GM18858 (cell line): ENCODE results near the gene CHST3.

Experiments
- ATAC-seq: cut with Tn5 transposase; IDR thresholded peaks from one replicate; pipeline ENCODE4 v1.9.1; 2021; ENCODE audit not compliant: unreplicated experiment

The CHST3 gene

DNA sequence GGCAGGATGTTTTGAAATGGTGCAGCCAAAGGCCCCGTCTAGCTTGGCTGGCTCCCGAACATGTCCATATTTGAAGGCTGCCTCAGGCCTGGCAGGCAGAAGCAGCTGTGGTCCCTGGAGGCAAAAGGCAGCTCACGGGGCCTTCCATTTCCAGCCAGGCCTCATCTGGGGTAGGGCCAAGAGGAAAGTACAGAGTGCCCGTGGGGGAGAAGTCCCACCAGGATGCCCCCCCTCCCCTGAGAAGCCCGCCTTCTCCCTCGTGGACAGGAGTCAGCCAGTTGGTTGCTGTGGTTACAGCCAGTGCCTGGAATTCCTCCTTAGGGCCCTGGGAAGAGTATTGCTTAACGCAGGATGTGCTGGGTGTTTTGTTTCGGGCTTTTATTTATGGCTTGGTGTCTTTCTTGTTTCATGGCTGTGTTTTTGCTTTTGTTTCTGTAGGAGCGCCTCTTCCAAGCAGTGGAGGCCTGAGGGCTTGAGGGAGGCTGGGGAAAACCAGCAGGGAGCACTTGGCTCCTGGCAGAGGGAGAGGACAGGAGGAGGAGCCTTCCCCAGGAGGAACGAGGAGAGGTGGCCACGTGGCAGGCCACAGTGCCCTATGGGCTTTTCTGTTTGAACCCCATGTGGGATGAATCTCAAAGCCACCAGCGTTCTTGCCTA is 45.4 kb downstream of the CHST3 start:
- no peak for ATAC-seq

DNA sequence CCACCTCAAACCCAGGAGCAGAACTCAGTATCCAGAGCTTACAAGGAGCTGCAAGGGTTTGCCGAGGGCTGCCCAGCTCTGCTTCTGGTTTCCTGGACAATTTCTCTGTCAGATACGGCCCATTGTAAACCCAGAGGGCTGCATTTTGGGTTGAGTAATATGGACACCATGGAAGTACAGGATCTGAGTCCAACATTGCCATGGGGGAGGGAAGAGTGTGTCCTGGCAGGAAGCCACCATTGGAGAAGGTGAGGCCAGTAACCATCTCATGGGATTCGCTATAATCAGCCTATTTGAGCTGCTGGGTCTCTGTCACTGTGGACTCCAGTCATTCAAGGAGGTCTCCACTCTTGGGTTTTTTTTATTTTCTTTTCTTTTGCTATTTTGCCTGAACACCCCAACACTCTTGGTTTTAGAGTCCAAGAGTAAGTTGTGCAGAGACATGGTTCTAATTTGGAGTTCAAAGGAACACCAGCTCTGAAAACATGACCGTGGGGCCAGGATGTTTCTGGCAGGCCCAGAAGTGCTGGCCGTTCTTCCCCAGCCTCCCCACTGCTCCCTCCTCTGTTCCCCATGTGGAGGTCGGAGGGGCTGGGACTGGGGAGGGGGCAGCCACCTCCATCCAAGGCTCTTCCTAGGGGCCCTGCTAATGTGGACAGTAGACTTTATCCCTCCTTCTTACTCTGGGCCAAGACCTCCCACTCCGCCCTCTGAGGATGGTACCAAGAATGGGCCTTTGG is 46.2 kb downstream of the CHST3 start:
- no peak for ATAC-seq

DNA sequence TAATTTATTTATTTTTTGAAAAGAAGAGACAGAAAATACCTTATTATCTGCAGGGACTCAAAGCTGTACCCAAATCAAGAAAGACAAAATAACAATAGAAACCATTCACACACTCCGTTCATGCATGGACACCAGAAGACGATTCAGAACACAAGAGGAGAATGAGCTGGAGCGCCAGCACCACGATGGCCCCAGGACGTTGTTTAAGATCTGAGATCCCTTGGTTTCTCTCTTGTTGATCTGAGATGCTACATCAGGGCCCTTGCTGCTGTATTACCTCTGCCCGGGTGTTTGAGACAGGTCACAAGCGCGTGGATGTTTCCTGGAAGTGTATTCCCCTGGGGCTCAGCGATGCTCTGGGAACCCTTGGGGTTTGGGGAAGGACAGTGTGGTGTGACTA is 46.8 kb downstream of the CHST3 start:
- ATAC-seq, result no peak

DNA sequence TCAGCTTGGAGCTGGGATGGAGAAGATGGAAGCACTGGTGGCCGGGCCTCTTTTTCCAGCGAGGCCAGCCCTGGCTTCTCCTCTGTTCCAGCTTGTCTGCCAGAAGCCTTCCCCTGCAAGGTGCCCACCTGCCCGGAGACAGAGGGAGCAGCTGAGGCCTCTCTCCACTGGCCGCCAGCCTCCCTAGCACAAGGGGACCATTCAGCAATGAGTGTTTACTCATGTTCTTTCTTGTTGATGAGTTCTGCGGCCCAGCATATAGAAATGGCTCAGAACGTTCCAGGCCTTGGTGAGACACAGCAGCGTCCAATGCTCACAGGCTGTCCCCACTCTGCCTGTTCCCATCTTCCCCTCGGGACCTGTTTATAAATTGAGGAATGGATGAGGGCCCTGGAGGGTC is 47.3 kb downstream of the CHST3 start:
- ATAC-seq, result no peak

DNA sequence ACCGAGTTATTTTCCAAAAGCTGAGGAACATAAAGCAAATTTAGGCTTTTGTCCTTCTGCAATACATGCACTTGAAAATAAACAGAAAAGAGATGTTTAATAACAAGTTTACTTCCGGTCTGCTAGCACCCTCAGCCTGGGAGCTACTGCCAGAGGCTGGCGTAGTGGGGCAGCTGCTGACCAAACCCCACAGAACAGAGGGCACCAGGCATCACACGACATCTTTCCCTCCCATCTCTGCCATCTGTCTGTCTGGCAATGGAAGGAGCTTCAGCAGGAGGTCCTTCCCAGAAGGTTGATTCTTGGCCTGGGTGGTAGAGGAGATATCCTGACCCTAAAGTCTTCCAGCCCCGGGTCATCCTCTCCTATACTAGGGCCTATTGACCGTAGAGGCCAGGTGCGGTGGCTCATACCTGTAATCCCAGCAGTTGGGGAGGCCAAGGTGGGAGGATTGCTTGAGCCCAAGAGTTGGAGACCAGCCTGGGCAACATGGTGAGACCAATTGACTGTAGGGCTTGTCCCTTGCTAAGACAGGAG is 47.8 kb downstream of the CHST3 start:
- no peak for ATAC-seq

DNA sequence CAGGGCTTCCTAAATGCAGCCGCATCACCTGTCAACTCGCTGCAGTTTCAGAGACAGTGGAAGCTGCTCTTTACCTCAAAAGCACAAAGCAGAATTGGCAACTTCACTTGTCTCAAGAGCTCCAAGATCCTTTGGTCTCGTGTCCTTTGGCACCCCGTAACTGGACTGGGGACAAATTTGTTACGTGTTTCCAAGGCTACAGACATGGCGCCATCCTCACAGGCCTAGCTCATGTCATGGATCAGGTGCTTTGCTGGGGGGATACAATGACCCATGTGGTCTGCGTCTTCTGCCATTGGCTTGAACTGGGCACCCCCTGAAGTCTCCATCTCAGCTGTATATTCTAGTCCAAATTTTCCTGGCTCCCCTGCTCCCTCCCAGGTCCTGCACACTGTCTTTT is 48.6 kb downstream of the CHST3 start:
- no peak for ATAC-seq

DNA sequence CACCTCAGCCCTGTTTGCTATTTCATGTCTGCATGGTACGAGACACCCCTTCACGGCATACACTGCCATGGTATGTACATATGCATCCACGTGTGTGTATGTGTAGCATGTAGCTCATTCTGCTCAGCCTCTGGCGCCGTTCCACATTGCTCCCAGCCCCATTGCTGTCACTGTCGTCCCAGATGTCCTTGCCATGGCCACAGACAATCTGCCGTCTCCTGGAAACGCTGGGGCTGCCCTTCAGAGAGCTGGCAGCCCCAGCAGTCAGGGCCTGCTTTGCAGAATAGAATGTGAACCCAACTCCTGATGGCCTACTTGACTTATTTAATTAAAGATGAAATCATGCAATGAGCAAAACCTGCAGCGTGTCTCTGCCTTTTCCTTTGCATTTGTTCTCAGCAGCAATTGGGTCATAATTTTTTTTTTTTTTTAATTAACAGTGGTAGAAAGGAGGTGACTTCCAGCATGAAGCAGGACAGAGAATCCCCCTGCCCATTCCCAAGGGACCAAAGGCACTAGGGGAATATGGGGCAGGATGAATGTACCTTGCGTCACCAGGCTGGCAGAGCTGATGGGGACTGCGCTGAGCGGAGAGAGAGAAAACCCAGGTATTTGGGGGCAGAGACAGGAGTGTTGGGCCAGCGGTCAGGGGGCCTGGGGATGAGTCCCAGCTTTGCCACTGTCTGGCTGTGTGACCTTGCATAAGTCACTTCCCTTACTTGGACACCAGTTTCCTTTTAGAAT is 49.2 kb downstream of the CHST3 start:
- ATAC-seq, result no peak

DNA sequence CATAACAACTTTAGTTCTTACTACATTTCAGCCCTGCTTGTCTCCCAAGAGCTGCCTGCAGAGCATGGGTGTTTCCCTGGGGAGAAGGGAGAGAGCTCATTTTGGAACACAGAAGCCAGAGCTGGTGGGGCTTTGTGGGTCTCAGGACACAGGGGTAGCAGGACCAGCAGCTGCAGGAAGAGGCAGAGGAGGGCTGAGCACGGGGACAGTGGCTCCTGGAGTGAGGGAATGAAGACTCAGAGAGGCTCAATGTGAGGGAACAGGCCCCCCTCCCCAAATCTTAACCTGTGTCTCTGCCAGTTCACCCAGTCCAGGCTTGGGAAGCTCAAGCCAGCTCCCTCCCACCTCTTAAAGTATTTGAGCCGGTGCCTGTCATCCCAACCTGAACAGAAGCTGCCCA is 50.0 kb downstream of the CHST3 start:
- ATAC-seq, result no peak

DNA sequence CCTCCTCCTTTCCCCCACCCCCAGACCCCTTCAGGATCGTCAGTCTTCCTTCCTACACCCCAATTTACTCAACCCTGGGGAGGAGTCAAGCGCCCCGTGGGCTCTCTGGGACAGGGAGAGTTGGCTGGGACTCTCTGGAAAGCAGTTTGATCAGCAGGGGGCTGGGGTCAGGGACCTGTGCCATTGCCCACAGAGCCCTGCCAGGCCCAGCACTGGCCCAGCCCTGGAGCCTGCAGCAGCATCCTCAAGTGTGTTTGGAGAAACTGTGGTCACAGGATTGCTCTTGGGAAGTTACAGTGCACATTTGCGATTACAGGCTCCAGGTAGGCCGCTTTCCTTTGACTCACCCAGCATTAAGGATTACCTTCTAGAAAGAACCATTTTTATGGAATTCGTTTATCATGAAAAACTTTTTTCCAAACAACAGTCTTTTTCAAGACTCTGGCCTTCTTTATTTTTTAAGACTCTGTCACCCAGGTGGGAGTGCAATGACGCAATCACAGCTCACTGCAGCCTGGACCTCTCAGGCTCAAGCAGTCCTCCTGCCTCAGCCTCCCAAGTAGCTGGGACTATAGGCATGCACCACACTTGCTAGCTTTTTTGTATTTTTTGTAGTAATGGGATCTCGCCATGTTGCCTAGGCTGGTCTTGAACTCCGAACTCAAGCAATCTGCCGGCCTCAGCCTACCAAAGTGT is 50.7 kb downstream of the CHST3 start:
- ATAC-seq, result no peak

DNA sequence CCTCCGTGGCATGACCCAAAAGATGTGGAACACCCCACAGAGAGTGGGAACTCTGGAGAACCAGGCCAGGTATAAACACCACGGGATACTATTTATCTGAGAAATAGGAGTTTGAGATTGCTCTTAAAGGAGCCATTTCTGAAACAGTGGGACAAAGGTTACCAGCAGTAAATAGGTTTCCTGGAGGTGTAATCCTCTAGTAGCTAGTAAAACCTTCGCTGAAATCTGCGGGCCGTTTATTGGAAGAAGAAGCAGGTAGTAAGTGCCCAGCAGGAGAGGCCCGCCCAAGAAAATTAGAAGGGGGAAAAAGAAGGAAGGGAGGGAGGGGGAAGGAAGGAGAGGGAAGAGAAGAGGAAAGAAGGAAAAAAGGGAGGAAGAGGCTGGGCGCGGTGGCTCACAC is 51.6 kb downstream of the CHST3 start:
- no peak for ATAC-seq

DNA sequence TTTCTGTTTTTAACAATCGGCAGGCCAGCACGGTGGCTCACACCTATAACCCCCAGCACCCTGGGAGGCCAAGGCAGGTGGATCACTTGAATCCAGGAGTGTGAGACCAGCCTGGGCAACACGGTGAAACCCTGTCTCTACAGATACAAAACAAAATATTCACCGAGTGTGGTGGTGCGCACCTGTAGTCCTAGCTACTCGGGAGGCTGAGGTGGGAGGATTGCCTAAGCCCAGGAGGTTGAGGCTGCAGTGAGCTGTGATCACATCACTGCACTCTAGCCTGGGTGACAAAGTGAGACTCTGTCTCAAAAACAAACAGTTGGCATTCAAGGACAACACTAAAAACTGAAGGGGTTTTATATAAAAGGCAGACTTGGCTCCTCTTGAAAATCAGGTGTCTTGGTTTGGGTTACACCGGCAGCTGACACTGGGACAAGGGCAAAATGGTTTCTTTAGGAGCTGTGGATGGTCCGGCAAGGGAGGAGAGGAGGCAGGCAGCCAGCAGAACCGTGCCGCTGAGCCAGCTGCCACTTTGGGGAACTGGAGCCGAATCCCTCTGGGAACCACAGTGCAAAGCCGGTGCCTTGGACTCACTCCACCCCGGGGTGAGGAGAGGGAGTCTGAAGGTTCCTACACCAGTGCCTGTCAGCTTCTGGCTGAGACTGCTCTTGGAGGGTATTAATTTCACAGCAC is 52.6 kb downstream of the CHST3 start:
- ATAC-seq, result no peak

DNA sequence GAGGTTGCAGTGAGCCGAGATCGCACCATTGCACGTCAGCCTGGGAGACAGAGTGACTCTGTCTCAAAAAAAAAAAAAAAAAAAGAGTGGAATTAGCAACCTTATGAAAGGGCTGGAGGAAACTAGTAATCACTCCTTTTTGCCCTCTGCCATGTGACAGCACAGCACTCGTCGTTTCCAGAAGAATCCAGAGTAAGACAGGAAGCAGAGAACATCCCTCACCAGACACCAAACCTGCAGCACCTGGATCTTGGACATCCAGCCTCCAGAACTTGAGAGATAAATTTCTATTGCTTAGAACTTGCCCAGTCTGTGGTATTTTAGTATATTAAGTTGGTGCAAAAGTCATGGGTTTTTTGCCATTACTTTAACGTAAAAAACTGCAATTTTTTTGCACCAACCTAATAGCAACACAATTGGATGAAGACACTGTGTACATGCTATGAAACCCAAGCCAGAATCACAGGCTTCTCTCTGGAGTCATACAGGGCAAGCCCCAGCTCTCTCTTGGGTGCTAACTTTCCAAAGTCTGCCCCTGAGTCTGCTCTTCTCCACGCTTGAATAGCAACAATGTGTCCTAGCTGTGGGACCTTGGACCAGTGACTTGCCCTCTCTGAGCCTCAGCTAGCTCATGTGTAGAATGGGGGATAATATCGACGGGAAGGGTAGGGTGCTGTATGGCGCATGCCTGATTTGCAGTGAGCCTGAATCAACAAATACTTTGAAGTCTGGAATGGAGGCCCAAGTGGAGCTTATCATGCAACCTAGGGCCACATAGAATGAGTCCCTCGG is 55.1 kb downstream of the CHST3 start:
- ATAC-seq, result no peak

DNA sequence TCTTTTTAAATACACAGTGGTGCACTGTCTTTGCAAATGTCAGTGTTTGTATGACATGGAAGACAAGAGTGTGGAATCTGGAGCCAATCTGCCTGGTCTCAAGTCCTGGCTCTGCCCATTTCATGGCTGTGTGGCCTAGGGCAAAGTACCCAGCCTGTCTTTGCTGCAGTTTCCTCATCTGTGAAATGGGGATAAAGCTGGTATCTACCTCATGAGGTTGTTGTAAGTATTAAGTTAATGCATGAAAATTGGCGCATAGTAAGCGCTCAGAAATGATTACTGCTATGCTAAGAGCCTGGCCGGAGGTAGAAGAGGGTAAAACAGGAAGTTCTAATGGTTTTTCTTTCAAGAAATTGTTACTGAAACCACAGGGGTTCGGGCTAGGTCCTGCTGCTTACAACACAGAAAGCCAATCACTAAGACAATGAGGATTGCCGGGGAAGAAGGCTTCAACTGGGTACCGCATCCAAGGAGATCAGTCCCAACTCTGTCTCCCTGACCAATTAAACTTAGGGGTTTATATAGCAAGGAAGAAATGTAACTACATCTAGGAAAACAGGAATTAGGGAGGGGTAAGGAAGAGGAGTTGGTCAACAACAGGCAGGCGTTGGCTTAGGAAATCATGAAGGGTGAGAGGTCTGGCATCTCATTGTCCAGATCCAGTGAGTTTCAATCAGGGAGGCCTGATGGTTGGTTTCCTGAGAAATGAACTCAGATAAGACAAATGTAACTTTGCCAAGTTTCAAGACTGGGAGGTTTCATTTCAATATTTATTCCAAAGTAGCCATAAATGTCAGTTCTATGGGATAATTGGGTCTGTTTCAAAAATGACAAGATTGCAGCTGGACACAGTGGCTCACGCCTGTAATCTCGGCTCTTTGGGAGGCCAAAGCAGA is 57.0 kb downstream of the CHST3 start:
- ATAC-seq, result no peak

DNA sequence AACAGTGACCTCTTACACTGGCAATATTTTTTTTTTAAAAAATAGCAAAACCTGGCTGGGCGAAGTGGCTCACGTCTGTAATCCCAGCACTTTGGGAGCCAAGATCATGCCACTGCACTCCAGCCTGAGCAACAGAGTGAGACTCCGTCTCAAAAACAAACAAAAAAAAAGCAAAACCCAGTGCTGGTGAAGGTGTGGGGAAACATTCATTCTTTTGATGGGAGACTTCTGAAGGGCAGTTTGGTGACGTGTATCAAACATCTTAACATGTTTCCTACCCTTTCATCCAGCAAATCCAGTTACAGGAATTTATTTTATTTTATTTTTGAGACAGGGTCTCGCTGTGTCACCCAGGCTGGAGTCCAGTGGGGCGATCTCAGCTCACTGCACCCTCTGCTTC is 58.0 kb downstream of the CHST3 start:
- ATAC-seq, result no peak

DNA sequence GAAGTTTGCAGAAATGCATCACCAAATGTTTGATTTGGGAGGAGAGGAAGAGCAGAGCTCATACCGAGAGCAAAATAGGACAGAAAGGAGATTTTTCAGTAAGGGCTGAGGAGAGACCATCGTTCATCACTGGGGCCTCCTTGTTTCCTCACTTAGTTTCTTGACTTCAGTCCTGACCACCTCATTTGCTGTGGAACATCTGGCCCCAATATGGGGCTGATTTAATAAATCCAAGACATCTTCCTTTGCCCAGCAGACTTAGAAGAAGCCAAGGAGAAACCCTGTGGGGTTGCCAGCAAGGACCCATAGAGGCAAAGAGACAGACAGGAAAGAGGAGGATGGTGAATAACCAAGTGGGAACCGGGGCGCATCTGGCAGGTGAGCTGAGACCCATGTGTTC is 60.4 kb downstream of the CHST3 start:
- ATAC-seq, result no peak

DNA sequence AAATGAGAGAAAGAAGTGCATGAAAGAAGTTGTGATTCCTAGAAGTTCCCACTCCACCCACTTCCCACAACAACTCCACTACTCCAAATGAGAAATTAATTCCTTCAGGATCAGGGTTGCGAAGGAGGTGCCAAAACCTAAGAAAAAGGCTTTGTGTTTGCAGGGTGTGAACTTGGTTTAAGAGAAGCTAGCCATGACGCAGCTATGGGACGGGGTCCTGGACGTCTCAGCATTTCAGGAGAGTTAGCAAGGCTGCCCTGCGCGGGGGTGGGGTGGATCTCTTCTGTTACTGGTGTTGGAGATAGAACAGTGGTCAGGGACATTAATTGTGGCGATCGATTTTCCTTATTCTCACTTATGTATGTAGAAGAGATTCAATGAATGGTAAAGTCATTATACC is 61.2 kb downstream of the CHST3 start:
- ATAC-seq, result no peak

DNA sequence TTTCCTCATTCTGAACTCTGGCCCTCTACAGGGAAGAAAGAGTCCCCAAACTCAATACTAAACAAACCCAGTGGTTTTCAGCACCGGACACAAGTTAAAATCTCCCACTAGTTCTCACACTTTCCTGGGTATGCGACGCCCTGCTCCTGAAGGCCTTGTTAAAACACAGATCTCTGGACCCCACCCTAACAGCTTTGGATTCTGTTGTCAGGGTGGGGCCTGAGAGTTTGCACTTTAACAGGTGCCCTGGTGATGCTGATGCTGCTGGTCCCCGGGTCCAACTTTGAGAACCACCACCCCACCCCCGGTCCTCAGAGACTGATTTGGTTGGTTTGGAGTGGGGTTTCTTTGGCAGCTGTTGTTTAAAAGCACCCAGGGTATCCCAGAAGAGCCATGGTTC is 61.6 kb downstream of the CHST3 start:
- ATAC-seq, result no peak

DNA sequence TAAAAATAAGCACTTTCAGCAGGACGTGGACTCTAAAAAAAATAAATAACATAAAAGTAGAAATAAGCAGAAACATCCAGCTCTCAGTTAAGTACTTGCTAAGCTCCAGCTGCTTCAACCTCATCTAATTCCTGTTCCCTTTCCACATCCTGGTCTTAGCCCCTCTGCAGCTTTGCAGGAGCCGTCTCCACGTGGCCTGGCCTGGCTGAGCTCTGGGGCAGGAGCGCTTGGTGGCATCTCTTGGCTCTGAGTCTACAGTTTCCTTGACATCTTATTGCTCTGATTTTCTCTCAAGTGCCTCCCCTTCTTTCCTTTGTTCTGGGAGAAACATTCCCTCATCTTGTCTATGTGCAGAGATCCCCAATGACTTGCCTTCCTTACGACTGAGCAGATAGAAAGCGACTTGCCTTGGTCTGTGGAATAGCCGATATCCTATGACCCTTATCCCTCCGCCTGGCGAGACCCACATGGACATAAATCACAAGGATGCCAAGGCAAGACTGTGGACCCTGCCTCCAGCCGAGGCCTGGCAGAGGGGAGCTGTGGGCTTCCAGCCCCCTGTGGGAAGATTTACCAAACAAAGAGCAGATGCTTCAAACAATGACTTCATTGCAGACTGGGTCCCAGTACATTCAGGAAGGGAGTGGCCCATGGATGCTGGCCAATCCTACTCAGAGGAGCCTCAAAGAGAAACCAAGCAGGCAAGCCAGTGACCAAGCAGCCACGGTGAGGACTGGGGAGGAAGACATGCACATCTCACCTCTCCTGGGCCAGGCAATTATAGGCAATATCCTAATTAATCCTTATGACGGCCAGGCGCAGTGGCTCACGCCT is 62.3 kb downstream of the CHST3 start:
- ATAC-seq, result no peak
